Uterus (tissue), 2 donors: Measurements from ENCODE around the gene ECT2L.

Experiments
- POLR2A ChIP-seq, 2 donors: fragments of 450-650 bp; IDR thresholded peaks; one replicate each; pipeline ENCODE4 v1.6.1; 2016; ENCODE audit warnings: antibody characterized with exemption in 2 of 2, mild to moderate bottlenecking in 1 of 2, moderate library complexity in 1 of 2
- TF ChIP-seq, protein P1 (sequence below), 4 experiments: fragments of 200-600 bp in 2 of 4; fragments of 450-650 bp in 2 of 4; sonication (generic) in 2 of 4; IDR thresholded peaks; one replicate each; pipeline ENCODE4 v1.5.1; 2016 to 2019; ENCODE audit warnings: antibody characterized with exemption in 4 of 4, mild to moderate bottlenecking in 2 of 4, moderate library complexity in 1 of 4

DNA sequence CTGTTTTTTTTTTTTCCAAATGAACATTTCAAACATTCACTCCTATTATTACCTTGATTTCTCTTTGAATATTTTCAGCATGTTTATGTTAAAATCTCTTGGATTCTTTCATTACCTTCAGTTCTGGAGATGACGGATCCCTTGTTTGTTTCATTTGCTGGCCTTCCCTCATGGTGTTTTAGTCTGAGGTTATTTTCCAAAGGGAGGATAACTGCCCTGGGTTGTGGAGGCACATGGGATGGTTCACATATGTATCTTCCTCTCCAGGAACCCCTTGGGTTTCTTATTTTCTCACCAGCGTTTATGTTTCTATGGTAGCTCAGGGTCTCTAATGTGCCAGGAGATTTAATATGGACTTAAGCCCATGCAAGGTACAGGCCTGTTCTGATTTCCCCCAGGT lies 36.3 kb downstream of the ECT2L start:
- TF ChIP-seq, protein P1, sequence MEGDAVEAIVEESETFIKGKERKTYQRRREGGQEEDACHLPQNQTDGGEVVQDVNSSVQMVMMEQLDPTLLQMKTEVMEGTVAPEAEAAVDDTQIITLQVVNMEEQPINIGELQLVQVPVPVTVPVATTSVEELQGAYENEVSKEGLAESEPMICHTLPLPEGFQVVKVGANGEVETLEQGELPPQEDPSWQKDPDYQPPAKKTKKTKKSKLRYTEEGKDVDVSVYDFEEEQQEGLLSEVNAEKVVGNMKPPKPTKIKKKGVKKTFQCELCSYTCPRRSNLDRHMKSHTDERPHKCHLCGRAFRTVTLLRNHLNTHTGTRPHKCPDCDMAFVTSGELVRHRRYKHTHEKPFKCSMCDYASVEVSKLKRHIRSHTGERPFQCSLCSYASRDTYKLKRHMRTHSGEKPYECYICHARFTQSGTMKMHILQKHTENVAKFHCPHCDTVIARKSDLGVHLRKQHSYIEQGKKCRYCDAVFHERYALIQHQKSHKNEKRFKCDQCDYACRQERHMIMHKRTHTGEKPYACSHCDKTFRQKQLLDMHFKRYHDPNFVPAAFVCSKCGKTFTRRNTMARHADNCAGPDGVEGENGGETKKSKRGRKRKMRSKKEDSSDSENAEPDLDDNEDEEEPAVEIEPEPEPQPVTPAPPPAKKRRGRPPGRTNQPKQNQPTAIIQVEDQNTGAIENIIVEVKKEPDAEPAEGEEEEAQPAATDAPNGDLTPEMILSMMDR (IDR thresholded peaks at IDR 0.05): no peak
- no peak for TF ChIP-seq POLR2A (IDR thresholded peaks at IDR 0.05)
